K562 (cell line): ENCODE results near the gene MON2.

Experiments
- CHD4 ChIP-seq: fragments of 200-600 bp; sonication (generic); IDR thresholded peaks from 3 replicates; pipeline ENCODE4 v1.6.1; 2012; ENCODE audit warnings: low read depth, mild to moderate bottlenecking, mixed read lengths, low read length, inconsistent platforms; ENCODE audit not compliant: insufficient read depth, insufficient replicate concordance, poor library complexity, severe bottlenecking
- NRF1 ChIP-seq, 2 experiments: fragments of 450-650 bp; IDR thresholded peaks in 1 of 2; conservative IDR thresholded peaks in 1 of 2; 2 replicates each; pipeline ENCODE4 v1.6.1; 2014; ENCODE audit warnings: mild to moderate bottlenecking in 2 of 2
- PHF20 ChIP-seq: fragments of 450-650 bp; IDR thresholded peaks from 2 replicates; pipeline ENCODE4 v1.6.1; 2018; ENCODE audit not compliant: partially characterized antibody
- POLR2A ChIP-seq: fragments of 450-650 bp; conservative IDR thresholded peaks from 2 replicates; pipeline ENCODE4 v1.6.1; 2016
- POLR2AphosphoS5 ChIP-seq: IDR thresholded peaks from 2 replicates; pipeline ENCODE4 v1.6.1; 2011; ENCODE audit warnings: mild to moderate bottlenecking, low read depth, low read length, moderate library complexity; ENCODE audit not compliant: control insufficient read depth, insufficient read depth
- SRSF1 ChIP-seq: fragments of 200-400 bp; formaldehyde crosslinking; IDR thresholded peaks from 2 replicates; pipeline ENCODE4 v1.6.1; 2017; ENCODE audit warnings: mild to moderate bottlenecking, low read depth, low read length, moderate library complexity
- ZFP36 ChIP-seq: fragments of 150-350 bp; IDR thresholded peaks from 2 replicates; pipeline ENCODE4 v1.6.1; 2018; ENCODE audit warnings: low read length, low read depth; ENCODE audit not compliant: partially characterized antibody
- ZNF184 ChIP-seq: sonication (generic); formaldehyde crosslinking; IDR thresholded peaks from 2 replicates; pipeline ENCODE4 v1.5.0; 2020; ENCODE audit warnings: missing genetic modification reagents
- ZNF232 ChIP-seq: sonication (generic); formaldehyde crosslinking; IDR thresholded peaks from 2 replicates; pipeline ENCODE4 v1.8.0; 2022; ENCODE audit warnings: mild to moderate bottlenecking, missing genetic modification reagents
- TF ChIP-seq, protein P1 (sequence below), 3 experiments: IDR thresholded peaks in 2 of 3; conservative IDR thresholded peaks in 1 of 3; 2 replicates each; pipeline ENCODE4 v1.5.1; 2011 to 2012; ENCODE audit warnings: low read length in 3 of 3, mild to moderate bottlenecking in 3 of 3, control low read depth in 2 of 3, improper control_type of control experiment in 1 of 3, inconsistent platforms in 1 of 3, low read depth in 1 of 3, mixed read lengths in 1 of 3, moderate library complexity in 1 of 3; ENCODE audit not compliant: insufficient read depth in 2 of 3
- TF ChIP-seq, protein P2 (sequence below): fragments of 250-450 bp; sonication (Bioruptor Pico); IDR thresholded peaks from 2 replicates; pipeline ENCODE4 v1.5.0; 2020; ENCODE audit warnings: mild to moderate bottlenecking, borderline replicate concordance
- TF ChIP-seq, protein P3 (sequence below): IDR thresholded peaks from 2 replicates; pipeline ENCODE4 v1.6.1; 2016; ENCODE audit warnings: missing genetic modification characterization, missing compliant biosample characterization
- TF ChIP-seq, protein P4 (sequence below): fragments of 450-650 bp; formaldehyde crosslinking; IDR thresholded peaks from 2 replicates; pipeline ENCODE4 v1.4.0; 2022; ENCODE audit warnings: missing genetic modification characterization
- TF ChIP-seq, protein P5 (sequence below): fragments of 250-450 bp; sonication (Bioruptor Pico); IDR thresholded peaks from 2 replicates; pipeline ENCODE4 v1.5.0; 2022; ENCODE audit warnings: mild to moderate bottlenecking

DNA sequence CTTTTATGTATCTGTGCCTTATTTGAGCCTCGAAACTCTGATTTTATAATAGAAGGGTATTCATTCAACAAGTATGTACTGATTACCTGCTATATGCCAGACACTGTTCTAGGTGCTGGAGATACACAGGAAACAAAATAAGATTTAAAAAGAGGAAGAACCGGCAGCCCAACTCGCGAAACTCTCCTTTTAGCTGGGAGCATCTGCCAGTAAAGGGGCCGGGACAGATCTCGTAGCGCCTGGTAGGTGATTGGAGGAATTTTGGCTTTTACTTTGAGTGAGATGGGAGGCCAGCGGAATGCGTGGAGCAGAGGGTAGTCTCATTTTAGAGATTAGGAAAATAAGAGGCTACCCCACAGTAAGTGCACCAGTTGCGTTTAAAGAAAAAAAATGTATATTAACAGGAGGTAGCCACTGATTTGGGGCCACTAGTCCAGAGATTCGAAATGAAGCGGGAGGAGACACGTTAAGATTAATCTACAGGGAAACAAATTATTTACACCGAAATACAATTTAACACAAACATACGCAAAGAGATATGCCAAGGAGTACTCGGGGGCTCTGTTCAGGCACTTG lies 520 bp upstream of the MON2 start:
- TF ChIP-seq POLR2A (no peak), ZNF184 (CRISPR knock-in tag) (no peak), ZNF232 (CRISPR knock-in tag) (no peak), NRF1 (conservative IDR thresholded peaks at IDR 0.05 in 1 of 2, IDR thresholded peaks at IDR 0.05 in 1 of 2) (no peak), PHF20 (no peak), SRSF1 (no peak), CHD4 (no peak), POLR2AphosphoS5 (no peak), ZFP36 (no peak)
- TF ChIP-seq, protein P1, sequence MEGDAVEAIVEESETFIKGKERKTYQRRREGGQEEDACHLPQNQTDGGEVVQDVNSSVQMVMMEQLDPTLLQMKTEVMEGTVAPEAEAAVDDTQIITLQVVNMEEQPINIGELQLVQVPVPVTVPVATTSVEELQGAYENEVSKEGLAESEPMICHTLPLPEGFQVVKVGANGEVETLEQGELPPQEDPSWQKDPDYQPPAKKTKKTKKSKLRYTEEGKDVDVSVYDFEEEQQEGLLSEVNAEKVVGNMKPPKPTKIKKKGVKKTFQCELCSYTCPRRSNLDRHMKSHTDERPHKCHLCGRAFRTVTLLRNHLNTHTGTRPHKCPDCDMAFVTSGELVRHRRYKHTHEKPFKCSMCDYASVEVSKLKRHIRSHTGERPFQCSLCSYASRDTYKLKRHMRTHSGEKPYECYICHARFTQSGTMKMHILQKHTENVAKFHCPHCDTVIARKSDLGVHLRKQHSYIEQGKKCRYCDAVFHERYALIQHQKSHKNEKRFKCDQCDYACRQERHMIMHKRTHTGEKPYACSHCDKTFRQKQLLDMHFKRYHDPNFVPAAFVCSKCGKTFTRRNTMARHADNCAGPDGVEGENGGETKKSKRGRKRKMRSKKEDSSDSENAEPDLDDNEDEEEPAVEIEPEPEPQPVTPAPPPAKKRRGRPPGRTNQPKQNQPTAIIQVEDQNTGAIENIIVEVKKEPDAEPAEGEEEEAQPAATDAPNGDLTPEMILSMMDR (IDR thresholded peaks at IDR 0.05 in 2 of 3, conservative IDR thresholded peaks at IDR 0.05 in 1 of 3; ENCODE audit: insufficient read depth in 2 of 3, low read depth in 1 of 3, low read length in 3 of 3), result no peak
- TF ChIP-seq, protein P2, sequence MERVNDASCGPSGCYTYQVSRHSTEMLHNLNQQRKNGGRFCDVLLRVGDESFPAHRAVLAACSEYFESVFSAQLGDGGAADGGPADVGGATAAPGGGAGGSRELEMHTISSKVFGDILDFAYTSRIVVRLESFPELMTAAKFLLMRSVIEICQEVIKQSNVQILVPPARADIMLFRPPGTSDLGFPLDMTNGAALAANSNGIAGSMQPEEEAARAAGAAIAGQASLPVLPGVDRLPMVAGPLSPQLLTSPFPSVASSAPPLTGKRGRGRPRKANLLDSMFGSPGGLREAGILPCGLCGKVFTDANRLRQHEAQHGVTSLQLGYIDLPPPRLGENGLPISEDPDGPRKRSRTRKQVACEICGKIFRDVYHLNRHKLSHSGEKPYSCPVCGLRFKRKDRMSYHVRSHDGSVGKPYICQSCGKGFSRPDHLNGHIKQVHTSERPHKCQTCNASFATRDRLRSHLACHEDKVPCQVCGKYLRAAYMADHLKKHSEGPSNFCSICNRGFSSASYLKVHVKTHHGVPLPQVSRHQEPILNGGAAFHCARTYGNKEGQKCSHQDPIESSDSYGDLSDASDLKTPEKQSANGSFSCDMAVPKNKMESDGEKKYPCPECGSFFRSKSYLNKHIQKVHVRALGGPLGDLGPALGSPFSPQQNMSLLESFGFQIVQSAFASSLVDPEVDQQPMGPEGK (CRISPR knock-in tag), result no peak
- TF ChIP-seq, protein P3, sequence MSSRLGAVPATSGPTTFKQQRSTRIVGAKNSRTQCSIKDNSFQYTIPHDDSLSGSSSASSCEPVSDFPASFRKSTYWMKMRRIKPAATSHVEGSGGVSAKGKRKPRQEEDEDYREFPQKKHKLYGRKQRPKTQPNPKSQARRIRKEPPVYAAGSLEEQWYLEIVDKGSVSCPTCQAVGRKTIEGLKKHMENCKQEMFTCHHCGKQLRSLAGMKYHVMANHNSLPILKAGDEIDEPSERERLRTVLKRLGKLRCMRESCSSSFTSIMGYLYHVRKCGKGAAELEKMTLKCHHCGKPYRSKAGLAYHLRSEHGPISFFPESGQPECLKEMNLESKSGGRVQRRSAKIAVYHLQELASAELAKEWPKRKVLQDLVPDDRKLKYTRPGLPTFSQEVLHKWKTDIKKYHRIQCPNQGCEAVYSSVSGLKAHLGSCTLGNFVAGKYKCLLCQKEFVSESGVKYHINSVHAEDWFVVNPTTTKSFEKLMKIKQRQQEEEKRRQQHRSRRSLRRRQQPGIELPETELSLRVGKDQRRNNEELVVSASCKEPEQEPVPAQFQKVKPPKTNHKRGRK, result no peak
- TF ChIP-seq, protein P4, sequence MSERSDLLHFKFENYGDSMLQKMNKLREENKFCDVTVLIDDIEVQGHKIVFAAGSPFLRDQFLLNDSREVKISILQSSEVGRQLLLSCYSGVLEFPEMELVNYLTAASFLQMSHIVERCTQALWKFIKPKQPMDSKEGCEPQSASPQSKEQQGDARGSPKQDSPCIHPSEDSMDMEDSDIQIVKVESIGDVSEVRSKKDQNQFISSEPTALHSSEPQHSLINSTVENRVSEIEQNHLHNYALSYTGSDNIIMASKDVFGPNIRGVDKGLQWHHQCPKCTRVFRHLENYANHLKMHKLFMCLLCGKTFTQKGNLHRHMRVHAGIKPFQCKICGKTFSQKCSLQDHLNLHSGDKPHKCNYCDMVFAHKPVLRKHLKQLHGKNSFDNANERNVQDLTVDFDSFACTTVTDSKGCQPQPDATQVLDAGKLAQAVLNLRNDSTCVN (CRISPR knock-in tag), result no peak
- TF ChIP-seq, protein P5, sequence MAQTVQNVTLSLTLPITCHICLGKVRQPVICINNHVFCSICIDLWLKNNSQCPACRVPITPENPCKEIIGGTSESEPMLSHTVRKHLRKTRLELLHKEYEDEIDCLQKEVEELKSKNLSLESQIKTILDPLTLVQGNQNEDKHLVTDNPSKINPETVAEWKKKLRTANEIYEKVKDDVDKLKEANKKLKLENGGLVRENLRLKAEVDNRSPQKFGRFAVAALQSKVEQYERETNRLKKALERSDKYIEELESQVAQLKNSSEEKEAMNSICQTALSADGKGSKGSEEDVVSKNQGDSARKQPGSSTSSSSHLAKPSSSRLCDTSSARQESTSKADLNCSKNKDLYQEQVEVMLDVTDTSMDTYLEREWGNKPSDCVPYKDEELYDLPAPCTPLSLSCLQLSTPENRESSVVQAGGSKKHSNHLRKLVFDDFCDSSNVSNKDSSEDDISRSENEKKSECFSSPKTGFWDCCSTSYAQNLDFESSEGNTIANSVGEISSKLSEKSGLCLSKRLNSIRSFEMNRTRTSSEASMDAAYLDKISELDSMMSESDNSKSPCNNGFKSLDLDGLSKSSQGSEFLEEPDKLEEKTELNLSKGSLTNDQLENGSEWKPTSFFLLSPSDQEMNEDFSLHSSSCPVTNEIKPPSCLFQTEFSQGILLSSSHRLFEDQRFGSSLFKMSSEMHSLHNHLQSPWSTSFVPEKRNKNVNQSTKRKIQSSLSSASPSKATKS (CRISPR knock-in tag), result no peak
